ENCODE data around the gene NEK6.

DNA sequence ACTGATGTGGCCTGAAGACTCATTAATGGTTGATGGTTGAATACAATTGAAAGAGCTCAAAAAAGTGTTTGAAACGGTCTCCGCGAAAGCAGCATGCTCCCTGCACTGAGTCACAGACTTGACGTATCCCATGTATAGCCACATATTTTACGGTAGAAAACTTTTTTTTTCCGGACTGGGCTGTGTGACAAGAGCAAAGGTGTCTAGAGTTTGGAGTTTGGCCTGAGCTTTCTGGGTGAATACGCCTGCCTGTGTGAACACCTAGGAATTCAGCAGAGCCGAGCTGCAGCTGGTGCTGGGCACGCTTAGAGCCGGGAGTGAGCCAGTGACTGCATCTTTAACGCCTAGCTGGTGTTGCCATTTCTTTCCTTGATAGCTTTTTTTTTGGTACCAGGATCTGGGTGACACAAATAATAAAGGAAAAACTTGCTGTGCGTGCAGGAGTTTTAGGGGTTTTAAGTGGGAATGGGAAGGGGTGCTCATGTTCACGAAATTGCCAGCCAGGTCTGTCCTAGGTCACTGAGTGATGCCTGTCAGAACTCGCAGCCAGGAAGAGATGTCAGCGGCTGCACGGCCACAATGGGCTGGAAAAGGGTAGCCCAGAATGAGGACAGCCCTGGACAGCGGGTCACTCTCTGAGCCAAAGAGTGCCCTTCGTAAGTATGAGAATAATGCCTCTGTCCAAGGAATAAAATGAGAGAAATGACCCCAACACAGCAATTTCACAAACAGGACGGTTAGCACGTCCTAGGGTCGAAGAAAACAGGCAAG is 105.8 kb downstream of the NEK6 start:
- TF ChIP-seq, protein P1, sequence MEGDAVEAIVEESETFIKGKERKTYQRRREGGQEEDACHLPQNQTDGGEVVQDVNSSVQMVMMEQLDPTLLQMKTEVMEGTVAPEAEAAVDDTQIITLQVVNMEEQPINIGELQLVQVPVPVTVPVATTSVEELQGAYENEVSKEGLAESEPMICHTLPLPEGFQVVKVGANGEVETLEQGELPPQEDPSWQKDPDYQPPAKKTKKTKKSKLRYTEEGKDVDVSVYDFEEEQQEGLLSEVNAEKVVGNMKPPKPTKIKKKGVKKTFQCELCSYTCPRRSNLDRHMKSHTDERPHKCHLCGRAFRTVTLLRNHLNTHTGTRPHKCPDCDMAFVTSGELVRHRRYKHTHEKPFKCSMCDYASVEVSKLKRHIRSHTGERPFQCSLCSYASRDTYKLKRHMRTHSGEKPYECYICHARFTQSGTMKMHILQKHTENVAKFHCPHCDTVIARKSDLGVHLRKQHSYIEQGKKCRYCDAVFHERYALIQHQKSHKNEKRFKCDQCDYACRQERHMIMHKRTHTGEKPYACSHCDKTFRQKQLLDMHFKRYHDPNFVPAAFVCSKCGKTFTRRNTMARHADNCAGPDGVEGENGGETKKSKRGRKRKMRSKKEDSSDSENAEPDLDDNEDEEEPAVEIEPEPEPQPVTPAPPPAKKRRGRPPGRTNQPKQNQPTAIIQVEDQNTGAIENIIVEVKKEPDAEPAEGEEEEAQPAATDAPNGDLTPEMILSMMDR (IDR thresholded peaks at IDR 0.05): no peak
- TF ChIP-seq POLR2A (IDR thresholded peaks at IDR 0.05): no peak

All from lower leg skin (tissue), 3 donors.